D341Med (cell line): ENCODE results near the gene PCYT1A.
"Not testable (repeated sequence)": the region's sequence is repeated elsewhere in the genome, so short reads cannot be mapped to it uniquely, and the experiment has no call there.

ENCODE experiments used
- DNase-seq: peaks from one replicate; pipeline ENCODE4 v3.0.0; 2012; ENCODE audit warnings: low spot score

PCYT1A gene

GRCh38 chr3:196287090-196287439 lies 461 bp downstream of the PCYT1A start:
- DNase-seq = no peak

GRCh38 chr3:196284396-196284795 lies 3.1 kb downstream of the PCYT1A start:
- no peak for DNase-seq

- no peak for DNase-seq
Observed at GRCh38 chr3:196281962-196282361, 5.6 kb downstream of the PCYT1A start.

GRCh38 chr3:196280689-196281440 lies 6.7 kb downstream of the PCYT1A start:
- DNase-seq = no peak

- DNase-seq = no peak
Observed at GRCh38 chr3:196275126-196275525, 12.4 kb downstream of the PCYT1A start.

- DNase-seq = no peak
Observed at GRCh38 chr3:196274585-196274984, 12.9 kb downstream of the PCYT1A start.

GRCh38 chr3:196273655-196274054 lies 13.9 kb downstream of the PCYT1A start:
- DNase-seq = no peak

GRCh38 chr3:196272826-196273225 lies 14.7 kb downstream of the PCYT1A start:
- DNase-seq = no peak

GRCh38 chr3:196270499-196270898 lies 17.0 kb downstream of the PCYT1A start:
- DNase-seq = no peak

- DNase-seq = no peak
Observed at GRCh38 chr3:196268284-196269163, 19.0 kb downstream of the PCYT1A start.

GRCh38 chr3:196263819-196264218 lies 23.7 kb downstream of the PCYT1A start:
- DNase-seq = no peak

GRCh38 chr3:196260784-196261183 lies 26.7 kb downstream of the PCYT1A start:
- DNase-seq = no peak

GRCh38 chr3:196255776-196256175 lies 31.8 kb downstream of the PCYT1A start:
- no peak for DNase-seq

- no peak for DNase-seq
Observed at GRCh38 chr3:196254376-196255283, 32.9 kb downstream of the PCYT1A start.

- DNase-seq = no peak
Observed at GRCh38 chr3:196251918-196252317, 35.6 kb downstream of the PCYT1A start.

- DNase-seq = no peak
Observed at GRCh38 chr3:196246612-196247308, 40.8 kb downstream of the PCYT1A start.

GRCh38 chr3:196244166-196244565 lies 43.4 kb downstream of the PCYT1A start:
- not testable (repeated sequence) for DNase-seq

GRCh38 chr3:196241704-196242103 lies 45.8 kb downstream of the PCYT1A start:
- no peak for DNase-seq

GRCh38 chr3:196240424-196240823 lies 47.1 kb downstream of the PCYT1A start:
- no peak for DNase-seq

GRCh38 chr3:196238612-196239560 lies 48.6 kb downstream of the PCYT1A start:
- no peak for DNase-seq
